ENCODE data around the gene TTC7B.

DNA sequence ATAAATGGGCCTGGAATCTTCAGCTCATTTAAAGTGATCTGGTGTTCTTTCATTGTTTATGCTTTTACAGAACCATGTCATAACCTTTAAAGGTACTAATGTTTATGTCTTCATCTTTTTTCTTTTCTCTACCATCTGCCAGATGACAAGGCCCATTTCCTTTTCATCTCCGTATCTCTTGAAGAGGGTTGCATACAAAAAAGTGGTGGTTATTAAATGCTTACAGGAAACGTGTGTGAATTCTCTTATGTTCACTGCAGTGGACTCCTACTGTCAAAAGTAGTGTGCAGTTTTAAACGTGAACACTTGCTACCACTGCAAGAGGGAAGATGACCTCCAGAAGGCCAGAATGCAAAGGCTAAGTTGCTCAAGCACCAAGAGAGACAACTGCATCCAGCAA is 91.4 kb downstream of the TTC7B start:
- TF ChIP-seq, protein P1, sequence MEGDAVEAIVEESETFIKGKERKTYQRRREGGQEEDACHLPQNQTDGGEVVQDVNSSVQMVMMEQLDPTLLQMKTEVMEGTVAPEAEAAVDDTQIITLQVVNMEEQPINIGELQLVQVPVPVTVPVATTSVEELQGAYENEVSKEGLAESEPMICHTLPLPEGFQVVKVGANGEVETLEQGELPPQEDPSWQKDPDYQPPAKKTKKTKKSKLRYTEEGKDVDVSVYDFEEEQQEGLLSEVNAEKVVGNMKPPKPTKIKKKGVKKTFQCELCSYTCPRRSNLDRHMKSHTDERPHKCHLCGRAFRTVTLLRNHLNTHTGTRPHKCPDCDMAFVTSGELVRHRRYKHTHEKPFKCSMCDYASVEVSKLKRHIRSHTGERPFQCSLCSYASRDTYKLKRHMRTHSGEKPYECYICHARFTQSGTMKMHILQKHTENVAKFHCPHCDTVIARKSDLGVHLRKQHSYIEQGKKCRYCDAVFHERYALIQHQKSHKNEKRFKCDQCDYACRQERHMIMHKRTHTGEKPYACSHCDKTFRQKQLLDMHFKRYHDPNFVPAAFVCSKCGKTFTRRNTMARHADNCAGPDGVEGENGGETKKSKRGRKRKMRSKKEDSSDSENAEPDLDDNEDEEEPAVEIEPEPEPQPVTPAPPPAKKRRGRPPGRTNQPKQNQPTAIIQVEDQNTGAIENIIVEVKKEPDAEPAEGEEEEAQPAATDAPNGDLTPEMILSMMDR (conservative IDR thresholded peaks at IDR 0.05; ENCODE audit: low read depth in 2 of 2): no peak
- no peak for TF ChIP-seq POLR2AphosphoS5 (IDR thresholded peaks at IDR 0.05; ENCODE audit: low read depth)

All from GM23338 (cell line).